Measurements from ENCODE around the gene STAB1.
A peak's percentile ranks its signal among the peaks of the same experiment; 100 is the strongest.

STAB1 gene

DNA sequence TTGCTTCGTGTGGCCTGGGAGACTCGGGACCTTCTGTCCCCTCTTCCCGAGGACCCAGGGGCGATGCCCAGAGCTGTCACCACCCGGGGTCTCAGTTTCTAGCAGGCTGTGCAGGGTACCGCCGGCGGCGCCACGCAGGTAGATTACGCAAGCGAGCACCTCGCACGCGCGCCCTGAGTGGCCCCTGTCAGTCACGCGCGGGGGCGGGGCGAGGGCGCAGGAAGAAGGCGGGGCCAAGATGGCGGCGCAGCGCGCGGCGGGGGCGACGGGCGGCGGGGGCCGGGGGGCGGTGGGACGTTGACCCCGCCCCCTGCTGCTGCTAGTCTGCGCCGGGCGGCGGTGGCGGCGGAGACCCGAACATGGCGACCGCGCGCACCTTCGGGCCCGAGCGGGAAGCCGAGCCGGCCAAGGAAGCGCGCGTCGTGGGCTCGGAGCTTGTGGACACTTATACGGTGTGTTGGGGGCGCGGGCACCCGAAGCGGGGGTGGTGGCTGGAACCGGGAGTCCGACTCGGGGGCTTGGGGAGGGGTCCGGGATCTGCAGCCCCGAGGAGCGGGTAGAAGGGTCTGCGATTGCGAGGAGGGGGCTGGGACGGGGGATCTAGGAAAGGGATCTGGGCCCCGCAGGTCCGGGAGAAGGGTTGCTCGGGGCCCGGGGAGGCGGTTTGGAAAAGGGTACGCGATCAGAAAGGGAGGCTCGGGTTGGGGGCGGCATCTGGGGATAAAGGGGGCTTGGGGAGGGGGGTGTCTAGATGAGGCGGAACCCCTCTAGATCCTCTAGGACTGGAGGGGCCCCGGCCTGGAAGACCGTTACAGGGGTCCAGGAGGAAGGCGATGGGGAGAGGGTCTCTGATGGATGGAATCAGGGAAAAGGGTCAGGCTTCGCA, 39.6 kb upstream of the STAB1 start, which contains the start of gene NISCH:
TSS of gene NISCH (plus strand) at position 322 of the 886 bp plus-strand sequence. CDS start at position 360, 38 bp downstream.
- H3K4me1 Mint-ChIP-seq, result peaks cover 52% of the 10 kb centered on the region
- H3K4me3 Mint-ChIP-seq, result peak within 1 kb of the TSS; percentile 86
- peak; percentile 92 for ATAC-seq
- no peaks in the 10 kb centered on the region for H3K27me3 Mint-ChIP-seq
- peaks cover 11% of the 10 kb centered on the region for H3K36me3 Mint-ChIP-seq
- H3K27ac Mint-ChIP-seq, result peak within 1 kb of the TSS; percentile 99
- H3K9me3 Mint-ChIP-seq, result no peaks in the 10 kb centered on the region

DNA sequence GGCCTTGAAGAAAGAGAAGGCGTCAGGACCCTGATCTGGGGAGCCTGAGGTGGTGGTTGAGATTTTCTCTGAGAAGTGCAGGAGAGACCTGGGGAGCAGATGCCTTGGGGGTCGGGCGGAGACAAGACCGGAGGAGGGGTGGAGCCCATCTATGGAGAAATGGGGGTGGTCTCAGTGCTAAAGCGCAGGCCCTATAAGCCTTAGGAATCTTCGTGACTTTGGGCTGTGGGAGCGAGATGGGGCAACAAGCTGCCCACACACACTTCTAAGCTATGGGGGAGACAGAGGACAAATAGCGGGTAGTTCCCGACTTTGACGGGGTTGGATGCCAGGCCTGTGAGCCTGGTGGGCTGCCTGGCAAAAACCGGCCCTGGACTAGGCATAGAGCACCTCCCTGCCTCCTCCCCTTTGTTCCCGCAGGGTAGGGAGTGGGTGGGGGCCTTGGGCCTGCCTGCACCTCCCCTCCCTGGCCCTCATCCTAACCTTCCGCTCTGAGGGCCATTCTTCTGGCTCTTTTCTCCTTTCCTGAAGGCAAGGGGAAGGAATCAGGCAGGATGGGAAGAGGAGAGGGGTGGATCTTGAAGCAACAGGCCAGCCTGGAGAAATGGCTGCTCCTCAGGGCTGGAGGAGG, 38.9 kb upstream of the STAB1 start:
- H3K4me1 Mint-ChIP-seq, result peaks cover 52% of the 10 kb centered on the region
- peak overlapping the region; percentile 86 for H3K4me3 Mint-ChIP-seq
- peaks cover 11% of the 10 kb centered on the region for H3K36me3 Mint-ChIP-seq
- no peak for ATAC-seq
- no peaks in the 10 kb centered on the region for H3K27me3 Mint-ChIP-seq
- H3K27ac Mint-ChIP-seq, result peak overlapping the region; percentile 99
- H3K9me3 Mint-ChIP-seq, result no peaks in the 10 kb centered on the region

DNA sequence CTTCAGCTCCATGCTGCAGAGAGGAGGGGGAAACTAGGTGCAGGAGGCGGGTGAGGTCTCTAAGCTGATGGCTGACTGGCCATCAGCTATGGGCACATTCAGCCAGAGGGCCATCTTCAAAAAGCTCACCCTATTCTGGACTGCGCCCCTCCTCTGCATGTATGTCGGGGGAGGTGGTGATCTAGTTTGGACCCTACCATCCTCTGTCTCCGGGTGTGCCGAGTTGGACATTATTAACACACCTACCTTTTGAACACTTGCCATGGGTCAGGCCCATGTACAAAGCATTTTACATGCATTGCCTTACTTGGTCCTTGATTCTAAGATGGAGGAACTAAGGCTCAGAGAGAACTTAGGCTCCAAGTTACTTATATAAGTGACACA, 38.3 kb upstream of the STAB1 start:
- ATAC-seq, result no peak
- peak overlapping the region; percentile 86 for H3K4me3 Mint-ChIP-seq
- peaks cover 11% of the 10 kb centered on the region for H3K36me3 Mint-ChIP-seq
- H3K27ac Mint-ChIP-seq, result peak overlapping the region; percentile 99
- H3K4me1 Mint-ChIP-seq, result peaks cover 52% of the 10 kb centered on the region
- no peaks in the 10 kb centered on the region for H3K9me3 Mint-ChIP-seq
- H3K27me3 Mint-ChIP-seq, result no peaks in the 10 kb centered on the region

DNA sequence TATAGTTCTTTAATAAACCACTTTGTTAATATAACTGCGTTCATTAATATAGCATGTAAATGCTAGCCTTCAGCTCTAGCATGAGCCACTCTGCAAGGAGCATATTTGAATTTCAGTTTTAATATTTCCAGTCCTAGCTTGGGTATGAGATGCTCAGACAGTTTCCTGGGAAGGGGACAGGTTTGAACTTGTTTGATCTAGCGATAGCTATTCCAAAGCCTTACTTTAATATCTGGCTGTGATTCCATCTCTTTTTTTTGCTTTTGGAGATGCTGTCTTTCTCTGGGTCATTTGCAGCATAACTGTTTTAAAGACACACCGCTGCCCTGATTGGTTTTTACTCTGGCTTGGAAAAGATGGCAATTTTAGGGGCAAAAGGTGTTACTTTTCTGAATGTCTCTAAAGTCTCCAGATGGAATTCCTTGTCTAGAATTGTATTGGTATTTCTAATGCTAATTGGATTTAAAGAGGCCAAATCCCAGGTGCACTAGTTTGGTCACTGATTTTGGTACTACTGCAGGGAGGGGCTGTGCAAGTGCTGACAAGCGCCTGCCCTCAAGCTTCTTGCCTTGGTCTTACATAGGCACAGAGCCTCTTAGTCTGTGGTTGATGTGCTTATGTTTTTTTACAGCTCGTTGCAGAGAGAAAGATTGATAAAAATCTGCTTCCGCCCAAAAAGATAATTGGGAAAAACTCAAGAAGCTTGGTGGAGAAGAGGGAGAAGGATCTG, 36.9 kb upstream of the STAB1 start:
- Mint-ChIP-seq H3K27ac (peak overlapping the region; percentile 37), H3K4me1 (peaks cover 61% of the 10 kb centered on the region), H3K36me3 (peaks cover 14% of the 10 kb centered on the region), H3K27me3 (no peaks in the 10 kb centered on the region), H3K4me3 (no peak overlapping the region), H3K9me3 (no peaks in the 10 kb centered on the region)
- no peak for ATAC-seq

GRCh38 chr3:52458770-52459545, 36.2 kb upstream of the STAB1 start:
- H3K27ac Mint-ChIP-seq, result peak overlapping the region; percentile 37
- H3K4me1 Mint-ChIP-seq, result peaks cover 62% of the 10 kb centered on the region
- H3K36me3 Mint-ChIP-seq, result peaks cover 16% of the 10 kb centered on the region
- H3K4me3 Mint-ChIP-seq, result no peak overlapping the region
- no peaks in the 10 kb centered on the region for H3K27me3 Mint-ChIP-seq
- ATAC-seq, result peak; percentile 51
- no peaks in the 10 kb centered on the region for H3K9me3 Mint-ChIP-seq

DNA sequence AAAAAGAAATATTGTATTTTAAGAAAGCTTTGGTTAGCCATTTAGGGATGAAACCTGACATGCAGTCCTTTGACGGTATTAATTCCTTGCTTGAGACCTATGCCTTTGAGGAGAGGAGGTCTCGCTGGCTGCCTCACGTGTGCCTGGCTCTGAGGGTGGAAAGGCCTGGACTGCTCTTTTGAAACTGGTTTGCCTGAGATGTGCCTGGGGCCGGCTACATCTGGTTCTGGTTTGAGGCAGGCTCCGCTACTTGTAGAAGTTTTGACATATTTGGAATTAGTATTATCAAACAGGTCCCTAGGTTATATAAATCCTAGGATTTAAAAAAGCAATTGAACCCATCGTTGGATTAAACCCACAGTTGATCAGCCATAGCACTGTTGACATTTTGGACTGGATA, 33.3 kb upstream of the STAB1 start:
- Mint-ChIP-seq H3K27me3 (no peaks in the 10 kb centered on the region), H3K9me3 (no peaks in the 10 kb centered on the region), H3K4me1 (peaks cover 33% of the 10 kb centered on the region), H3K36me3 (peaks cover 25% of the 10 kb centered on the region), H3K4me3 (no peak overlapping the region), H3K27ac (no peak overlapping the region)
- ATAC-seq, result no peak

GRCh38 chr3:52463416-52463815, 31.7 kb upstream of the STAB1 start:
- Mint-ChIP-seq H3K4me3 (no peak overlapping the region), H3K27me3 (no peaks in the 10 kb centered on the region), H3K4me1 (peaks cover 18% of the 10 kb centered on the region), H3K9me3 (no peaks in the 10 kb centered on the region), H3K36me3 (peaks cover 24% of the 10 kb centered on the region), H3K27ac (no peak overlapping the region)
- no peak for ATAC-seq

DNA sequence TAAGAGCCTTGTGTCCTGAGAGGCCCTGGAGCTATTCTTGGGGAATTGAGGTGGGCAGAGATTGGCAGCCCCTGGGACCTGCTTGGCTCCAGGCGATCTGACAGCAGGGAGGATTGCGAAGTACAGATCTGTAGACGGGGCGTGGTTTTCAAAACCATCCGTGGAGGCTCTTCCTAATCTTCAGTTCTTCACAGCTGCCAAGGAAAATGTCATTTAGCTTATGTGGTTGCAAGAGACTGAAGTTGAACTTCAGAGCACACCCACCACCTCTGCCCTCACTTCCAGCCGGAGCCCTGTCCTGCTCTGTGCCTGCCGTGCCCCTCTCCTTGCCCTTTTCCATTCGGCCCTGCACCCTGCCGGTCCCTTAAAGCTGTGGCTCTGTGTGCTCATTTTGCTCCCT, 26.8 kb upstream of the STAB1 start:
- no peaks in the 10 kb centered on the region for H3K27me3 Mint-ChIP-seq
- ATAC-seq, result no peak
- H3K4me1 Mint-ChIP-seq, result no peaks in the 10 kb centered on the region
- H3K36me3 Mint-ChIP-seq, result peaks cover 31% of the 10 kb centered on the region
- H3K4me3 Mint-ChIP-seq, result no peak overlapping the region
- no peak overlapping the region for H3K27ac Mint-ChIP-seq
- no peaks in the 10 kb centered on the region for H3K9me3 Mint-ChIP-seq

GRCh38 chr3:52469001-52469400, 26.1 kb upstream of the STAB1 start:
- Mint-ChIP-seq H3K27ac (no peak overlapping the region), H3K4me1 (no peaks in the 10 kb centered on the region), H3K36me3 (peaks cover 38% of the 10 kb centered on the region), H3K27me3 (no peaks in the 10 kb centered on the region), H3K4me3 (no peak overlapping the region), H3K9me3 (no peaks in the 10 kb centered on the region)
- ATAC-seq, result no peak

GRCh38 chr3:52470920-52471319, 24.2 kb upstream of the STAB1 start:
- H3K4me3 Mint-ChIP-seq, result no peak overlapping the region
- no peaks in the 10 kb centered on the region for H3K9me3 Mint-ChIP-seq
- H3K36me3 Mint-ChIP-seq, result peaks cover 45% of the 10 kb centered on the region
- no peak overlapping the region for H3K27ac Mint-ChIP-seq
- H3K4me1 Mint-ChIP-seq, result no peaks in the 10 kb centered on the region
- no peaks in the 10 kb centered on the region for H3K27me3 Mint-ChIP-seq
- no peak for ATAC-seq

- Mint-ChIP-seq H3K27me3 (no peaks in the 10 kb centered on the region), H3K27ac (no peak overlapping the region), H3K36me3 (peaks cover 44% of the 10 kb centered on the region), H3K4me1 (no peaks in the 10 kb centered on the region), H3K9me3 (no peaks in the 10 kb centered on the region), H3K4me3 (no peak overlapping the region)
- ATAC-seq, result no peak
Observed at GRCh38 chr3:52471371-52472238, 23.5 kb upstream of the STAB1 start.

DNA sequence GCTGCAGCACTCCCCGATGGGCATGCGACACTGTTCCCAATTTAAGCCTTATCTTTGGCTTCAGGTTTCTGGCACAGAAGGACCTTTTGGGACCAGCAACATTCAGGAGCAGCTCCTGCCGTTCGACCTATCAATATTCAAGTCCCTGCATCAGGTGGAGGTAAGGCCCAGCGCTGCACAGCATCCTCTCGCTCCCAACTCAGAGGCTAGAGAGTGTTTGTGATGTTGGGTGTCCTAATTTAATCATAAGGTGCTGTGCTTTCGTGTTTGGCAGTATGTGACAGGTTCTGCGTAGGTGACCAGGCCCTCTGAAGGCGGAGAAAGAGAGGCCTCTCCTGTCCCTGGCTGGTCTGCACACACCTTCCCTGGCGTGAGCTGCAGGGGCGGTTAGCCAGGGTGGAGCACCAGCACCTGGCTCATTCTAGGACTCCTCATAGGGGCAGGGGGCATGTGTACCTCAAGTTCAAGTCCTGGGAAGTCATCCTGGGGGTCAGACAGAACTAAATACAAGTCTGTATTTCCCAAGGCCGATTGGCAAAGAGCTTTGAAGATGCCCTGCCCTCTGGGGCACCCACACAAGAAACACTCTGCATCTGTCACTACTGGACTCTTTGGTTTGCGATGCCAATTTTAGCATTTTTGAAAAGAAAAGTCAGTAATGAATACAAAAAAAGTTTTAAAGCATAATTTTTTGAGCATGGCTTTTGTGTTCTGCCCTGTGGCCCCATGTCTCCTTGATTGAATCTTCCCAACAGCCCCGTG, 22.7 kb upstream of the STAB1 start:
- H3K27ac Mint-ChIP-seq, result no peak overlapping the region

GRCh38 chr3:52473026-52473425, 22.1 kb upstream of the STAB1 start:
- Mint-ChIP-seq H3K4me3 (no peak overlapping the region), H3K4me1 (no peaks in the 10 kb centered on the region), H3K27ac (no peak overlapping the region), H3K36me3 (peaks cover 48% of the 10 kb centered on the region), H3K9me3 (no peaks in the 10 kb centered on the region), H3K27me3 (no peaks in the 10 kb centered on the region)
- no peak for ATAC-seq

More for the DNA sequence above, 22.7 kb upstream of the STAB1 start:
- no peak for ATAC-seq
- peaks cover 49% of the 10 kb centered on the region for H3K36me3 Mint-ChIP-seq
- no peak overlapping the region for H3K4me3 Mint-ChIP-seq
- no peaks in the 10 kb centered on the region for H3K4me1 Mint-ChIP-seq
- H3K9me3 Mint-ChIP-seq, result no peaks in the 10 kb centered on the region
- no peaks in the 10 kb centered on the region for H3K27me3 Mint-ChIP-seq

Data from stimulated activated memory B cell treated with anti-CD40 and anti-IgM and Interleukin-4, amounts not matched to agents 10 μg/mL and 1 μg/mL and 100 μg/mL, for 72 hours (primary cell).